Measurements from ENCODE around the gene ABCA9.

The ABCA9 gene

DNA sequence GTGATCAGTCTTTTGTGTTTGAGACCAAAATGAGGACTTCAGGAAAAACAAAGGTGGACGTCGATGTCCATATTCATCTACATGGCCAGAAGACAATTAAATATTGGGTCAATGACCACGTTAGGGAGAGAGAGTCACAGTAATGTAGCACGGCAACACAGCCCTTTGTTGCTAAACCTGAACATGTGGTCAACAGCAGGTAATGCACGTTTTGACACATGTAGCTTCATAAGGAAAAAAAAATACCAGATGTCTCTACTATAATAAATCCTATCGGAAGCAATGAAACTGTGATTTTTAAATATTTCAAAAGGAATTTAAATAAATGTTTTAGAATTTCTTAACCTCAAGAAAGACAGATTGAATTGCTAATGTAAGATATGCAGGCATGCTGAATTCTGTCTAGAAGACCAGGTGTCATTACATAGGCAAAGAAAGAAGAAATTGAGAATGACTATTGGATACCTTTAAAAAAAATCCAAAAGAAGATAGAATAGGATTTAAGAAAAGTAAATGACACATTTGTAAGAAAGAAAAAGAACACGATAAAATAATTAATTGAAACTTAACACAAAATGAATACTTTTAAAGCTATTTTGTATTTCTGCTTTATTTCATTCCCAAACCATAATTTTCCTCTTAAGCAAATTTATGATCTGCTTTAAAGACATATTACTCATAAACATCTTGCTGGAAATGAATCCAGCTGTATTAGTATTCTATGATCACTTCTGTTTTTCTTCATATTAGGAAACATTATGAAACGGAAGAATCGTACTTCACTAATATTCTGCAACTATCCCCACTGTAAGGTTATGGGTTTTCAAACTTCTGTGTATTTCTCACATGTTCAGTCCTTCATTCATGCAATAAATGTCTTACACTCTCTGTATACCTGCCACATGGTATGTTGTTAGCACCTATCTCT, 135.7 kb downstream of the ABCA9 start:
- no peaks in the 10 kb centered on the region for H3K36me3 ChIP-seq
- intact Hi-C loops (cut with DNase I; ENCODE audit: low total_unique reads): no loop called here

More for the DNA sequence above, 135.7 kb downstream of the ABCA9 start:
- H3K4me1 ChIP-seq: no peaks in the 10 kb centered on the region
- no peak for DNase-seq
- H3K4me3 ChIP-seq: no peak overlapping the region
- TF ChIP-seq, protein P1, sequence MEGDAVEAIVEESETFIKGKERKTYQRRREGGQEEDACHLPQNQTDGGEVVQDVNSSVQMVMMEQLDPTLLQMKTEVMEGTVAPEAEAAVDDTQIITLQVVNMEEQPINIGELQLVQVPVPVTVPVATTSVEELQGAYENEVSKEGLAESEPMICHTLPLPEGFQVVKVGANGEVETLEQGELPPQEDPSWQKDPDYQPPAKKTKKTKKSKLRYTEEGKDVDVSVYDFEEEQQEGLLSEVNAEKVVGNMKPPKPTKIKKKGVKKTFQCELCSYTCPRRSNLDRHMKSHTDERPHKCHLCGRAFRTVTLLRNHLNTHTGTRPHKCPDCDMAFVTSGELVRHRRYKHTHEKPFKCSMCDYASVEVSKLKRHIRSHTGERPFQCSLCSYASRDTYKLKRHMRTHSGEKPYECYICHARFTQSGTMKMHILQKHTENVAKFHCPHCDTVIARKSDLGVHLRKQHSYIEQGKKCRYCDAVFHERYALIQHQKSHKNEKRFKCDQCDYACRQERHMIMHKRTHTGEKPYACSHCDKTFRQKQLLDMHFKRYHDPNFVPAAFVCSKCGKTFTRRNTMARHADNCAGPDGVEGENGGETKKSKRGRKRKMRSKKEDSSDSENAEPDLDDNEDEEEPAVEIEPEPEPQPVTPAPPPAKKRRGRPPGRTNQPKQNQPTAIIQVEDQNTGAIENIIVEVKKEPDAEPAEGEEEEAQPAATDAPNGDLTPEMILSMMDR (IDR thresholded peaks at IDR 0.05): no peak
- H3K27ac ChIP-seq: no peak overlapping the region
- H3K9me3 ChIP-seq: no peaks in the 10 kb centered on the region
- no peaks in the 10 kb centered on the region for H3K27me3 ChIP-seq

Measured in tibial artery (tissue), 4 donors.